Astrocyte of the cerebellum (primary cell): Measurements from ENCODE around the gene ZNF354C.

Experiments
- DNase-seq: peaks from one replicate; pipeline ENCODE4 v3.0.0-alpha.2; 2011; ENCODE audit warnings: low read depth
- H3K4me3 ChIP-seq: 2 replicates; pipeline ENCODE4 v1.5.1; 2011; ENCODE audit warnings: mild to moderate bottlenecking, low read depth, low read length, moderate library complexity
- CTCF ChIP-seq: IDR thresholded peaks from 2 replicates; pipeline ENCODE4 v1.5.1; 2012; ENCODE audit warnings: low read length, low read depth, moderate library complexity, mild to moderate bottlenecking; ENCODE audit errors: missing control alignments
- in situ Hi-C: cut with HindIII; loops from 2 replicates; pipeline ENCODE4 v1.10.0; 2017; ENCODE audit warnings: low sequenced_read_pairs

The ZNF354C gene

GRCh38 chr5:179054876-179055275 lies 5.3 kb upstream of the ZNF354C start:
- H3K4me3 ChIP-seq: no peak overlapping the region
- DNase-seq: no peak
- TF ChIP-seq CTCF: no peak
- in situ Hi-C loops: no loop called here

GRCh38 chr5:179055436-179055835 lies 4.7 kb upstream of the ZNF354C start:
- DNase-seq: no peak
- TF ChIP-seq CTCF: no peak
- in situ Hi-C loops: no loop called here
- no peak overlapping the region for H3K4me3 ChIP-seq

GRCh38 chr5:179055841-179056240 lies 4.3 kb upstream of the ZNF354C start:
- no peak for DNase-seq
- no peak for TF ChIP-seq CTCF
- H3K4me3 ChIP-seq: no peak overlapping the region
- in situ Hi-C loops: no loop called here

GRCh38 chr5:179061025-179061424 lies 852 bp downstream of the ZNF354C start:
- no peak for TF ChIP-seq CTCF
- H3K4me3 ChIP-seq: peak overlapping the region; percentile 73
- in situ Hi-C loops: no loop called here
- no peak for DNase-seq

- no peak for TF ChIP-seq CTCF
- DNase-seq: no peak
- in situ Hi-C loops: no loop called here
- no peak overlapping the region for H3K4me3 ChIP-seq
These were observed 5.5 kb downstream of the ZNF354C start for GRCh38 chr5:179065703-179066102.

GRCh38 chr5:179079165-179079987 lies 19.2 kb downstream of the ZNF354C start:
- DNase-seq: no peak
- no peak for TF ChIP-seq CTCF

More at GRCh38 chr5:179079165-179079987, 19.2 kb downstream of the ZNF354C start:
- in situ Hi-C loops: no loop called here
- no peak overlapping the region for H3K4me3 ChIP-seq
